HepG2 (cell line): ENCODE data around the gene HSD3B7. TPM values are rescaled to one million over a fixed set of nuclear protein-coding genes. Genes with fewer than 3 reads are reported as not detected.

Experiments
- ATAC-seq: fragments of 200-7000 bp; cut with Tn5 transposase; 3 replicates; pipeline ENCODE4 v1.9.1; 2020; ENCODE audit warnings: mild to moderate bottlenecking, moderate library complexity
- BruUV-seq: library from RNA; stranded (reverse); fragments of 400-500 nt; replicated peaks from 2 replicates; lab custom pipeline; 2021; lab: Mats Ljungman, UMichigan
- CTCF ChIA-PET: fragments of 300-600 bp; formaldehyde crosslinking; extraction: SDS; loops from one replicate; lab custom pipeline; 2021; ENCODE audit warnings: low total read pairs, inconsistent platforms, low intra/inter-chr PET ratio; lab: Yijun Ruan, JAX
- POLR2A ChIA-PET: fragments of 350-600 bp; sonication (Branson Sonifier 250); formaldehyde crosslinking; loops from one replicate; lab custom pipeline; 2020; ENCODE audit warnings: antibody characterized with exemption, inconsistent platforms; lab: Yijun Ruan, JAX
- DNase-seq: peaks from one replicate; pipeline ENCODE4 v3.0.0-alpha.2; 2015; ENCODE audit warnings: low spot score
- FAIRE-seq: peaks from 3 replicates; lab custom pipeline; 2011; peaks lifted over from hg19 to GRCh38; lab: Jason Lieb, UNC
- H2AFZ ChIP-seq: one replicate; pipeline ENCODE4 v1.6.1; 2011; ENCODE audit warnings: low read length, inconsistent platforms
- H3K27ac ChIP-seq: fragments of 300-600 bp; 3 replicates; pipeline ENCODE4 v1.8.0; 2011; ENCODE audit warnings: mixed run types, mild to moderate bottlenecking, mixed read lengths, low read length, inconsistent platforms; ENCODE audit not compliant: insufficient read depth; ENCODE audit errors: extremely low read length
- H3K27me3 ChIP-seq, 2 experiments: fragments of 200-600 bp in 1 of 2; 2 replicates in 1 of 2; 3 replicates in 1 of 2; pipeline versions ENCODE4 v1.6.0 to v1.8.0; 2011; ENCODE audit warnings: low read length in 2 of 2, mild to moderate bottlenecking in 2 of 2, moderate library complexity in 2 of 2, inconsistent platforms in 1 of 2; ENCODE audit not compliant: insufficient read depth in 2 of 2, control insufficient read depth in 1 of 2
- H3K36me3 ChIP-seq, 2 experiments: fragments of 200-600 bp in 1 of 2; replicated peaks in 1 of 2; 2 replicates in 1 of 2; 3 replicates in 1 of 2; pipeline versions ENCODE4 v1.5.1 to v1.8.0; 2011; ENCODE audit warnings: low read length in 2 of 2, inconsistent platforms in 1 of 2; ENCODE audit not compliant: insufficient read depth in 2 of 2, control insufficient read depth in 1 of 2
- H3K4me1 ChIP-seq: 2 replicates; pipeline ENCODE4 v1.5.1; 2012; ENCODE audit warnings: low read length, inconsistent platforms; ENCODE audit not compliant: insufficient read depth
- H3K4me2 ChIP-seq: 2 replicates; pipeline ENCODE4 v1.6.0; 2011; ENCODE audit warnings: low read depth, low read length, inconsistent platforms
- H3K4me3 ChIP-seq, 3 experiments: fragments of 200-600 bp in 1 of 3; sonication (generic), shearing (Covaris generic) in 1 of 3; replicated peaks in 1 of 3; 2 replicates each; pipeline ENCODE4 v1.5.1; 2011 to 2016; ENCODE audit warnings: low read length in 3 of 3, inconsistent platforms in 2 of 3, low read depth in 2 of 3, mild to moderate bottlenecking in 2 of 3, control low read depth in 1 of 3, mixed read lengths in 1 of 3; ENCODE audit not compliant: insufficient read depth in 1 of 3
- H3K79me2 ChIP-seq: one replicate; pipeline ENCODE4 v1.6.1; 2011; ENCODE audit warnings: low read length, inconsistent platforms; ENCODE audit not compliant: insufficient read depth
- H3K9ac ChIP-seq: 2 replicates; pipeline ENCODE4 v1.6.0; 2011; ENCODE audit warnings: mild to moderate bottlenecking, low read depth, low read length, inconsistent platforms; ENCODE audit not compliant: insufficient read depth
- H3K9me3 ChIP-seq: 2 replicates; pipeline ENCODE4 v1.5.1; 2012; ENCODE audit warnings: mild to moderate bottlenecking, low read length
- H4K20me1 ChIP-seq: 2 replicates; pipeline ENCODE4 v1.6.0; 2011; ENCODE audit warnings: inconsistent platforms, mild to moderate bottlenecking, low read length, moderate library complexity; ENCODE audit not compliant: insufficient read depth
- ADNP ChIP-seq: sonication (generic); formaldehyde crosslinking; IDR thresholded peaks from 2 replicates; pipeline ENCODE4 v1.4.0; 2020; ENCODE audit warnings: missing genetic modification reagents
- CCDC6 ChIP-seq: sonication (generic); formaldehyde crosslinking; IDR thresholded peaks from 2 replicates; pipeline ENCODE4 v1.8.1; 2022; ENCODE audit warnings: mild to moderate bottlenecking, missing genetic modification reagents, moderate library complexity
- GTF3A ChIP-seq: sonication (generic); formaldehyde crosslinking; conservative IDR thresholded peaks from 2 replicates; pipeline ENCODE4 v1.4.0; 2020; ENCODE audit warnings: mild to moderate bottlenecking, missing genetic modification reagents
- HMG20A ChIP-seq: IDR thresholded peaks from 2 replicates; pipeline ENCODE4 v1.6.1; 2016; ENCODE audit warnings: borderline replicate concordance
- HNRNPLL ChIP-seq: fragments of 200-400 bp; formaldehyde crosslinking; IDR thresholded peaks from 2 replicates; pipeline ENCODE4 v1.6.1; 2017; ENCODE audit warnings: mild to moderate bottlenecking, low read depth, low read length; ENCODE audit not compliant: poor library complexity, severe bottlenecking
- MAZ ChIP-seq, 2 experiments: sonication (generic) in 1 of 2; formaldehyde crosslinking in 1 of 2; IDR thresholded peaks; 2 replicates each; pipeline versions ENCODE4 v1.5.0 to v1.6.1; 2012 to 2020; ENCODE audit warnings: low read depth in 2 of 2, mild to moderate bottlenecking in 2 of 2, borderline replicate concordance in 1 of 2, improper control_type of control experiment in 1 of 2, low read length in 1 of 2, missing genetic modification reagents in 1 of 2, moderate library complexity in 1 of 2
- TSC22D2 ChIP-seq: sonication (generic); formaldehyde crosslinking; IDR thresholded peaks from 2 replicates; pipeline ENCODE4 v1.5.1; 2020; ENCODE audit warnings: missing genetic modification reagents, mild to moderate bottlenecking, borderline replicate concordance
- ZBTB34 ChIP-seq: sonication (generic); formaldehyde crosslinking; IDR thresholded peaks from 2 replicates; pipeline ENCODE4 v1.8.0; 2022; ENCODE audit warnings: mild to moderate bottlenecking, missing genetic modification reagents
- ZBTB38 ChIP-seq: sonication (generic); formaldehyde crosslinking; IDR thresholded peaks from 2 replicates; pipeline ENCODE4 v1.5.1; 2020; ENCODE audit warnings: mild to moderate bottlenecking, missing genetic modification reagents
- ZFX ChIP-seq: sonication (generic); formaldehyde crosslinking; IDR thresholded peaks from 2 replicates; pipeline ENCODE4 v1.4.0; 2020; ENCODE audit warnings: mild to moderate bottlenecking, low read depth, missing genetic modification reagents, moderate library complexity
- ZNF205 ChIP-seq: IDR thresholded peaks from 2 replicates; pipeline ENCODE4 v1.6.1; 2018; ENCODE audit warnings: missing biosample characterization, missing genetic modification reagents
- ZNF430 ChIP-seq: sonication (generic); formaldehyde crosslinking; IDR thresholded peaks from 2 replicates; pipeline ENCODE4 v1.9.0; 2021; ENCODE audit warnings: mild to moderate bottlenecking, missing genetic modification reagents
- ZNF687 ChIP-seq: sonication (generic); formaldehyde crosslinking; IDR thresholded peaks from 2 replicates; pipeline ENCODE4 v1.5.1; 2020; ENCODE audit warnings: mild to moderate bottlenecking, missing genetic modification reagents, moderate library complexity
- ZNF788 ChIP-seq: sonication (generic); formaldehyde crosslinking; IDR thresholded peaks from 2 replicates; pipeline ENCODE4 v1.5.0; 2020; ENCODE audit warnings: mild to moderate bottlenecking, missing genetic modification reagents, borderline replicate concordance
- WGBS: methylation state at CpG from one replicate; pipeline ENCODE4 v1.1.6; 2017; ENCODE audit warnings: low lambda C conversion rate; 5-methylcytosine and 5-hydroxymethylcytosine counted together
- in situ Hi-C: cut with HindIII; loops from 2 replicates; pipeline ENCODE4 v1.10.0; 2017; ENCODE audit warnings: low pct_unique_long_range_greater_than_20kb; ENCODE audit not compliant: extremely low pct_ligation_motif_present
- intact Hi-C: fragments of 100-400 bp; cut with micrococcal nuclease; formaldehyde crosslinking; loops from one replicate; pipeline ENCODE4 v1.10.0; 2022; ENCODE audit not compliant: unreplicated experiment
- polyA plus RNA-seq, 8 experiments: library from polyadenylated mRNA; depleted of rRNA in 3 of 8; stranded (reverse) in 7 of 8; unstranded in 1 of 8; fragments of >200 nt; fragmentation: Illumina TruSeq in 4 of 8; extraction: Trizol in 4 of 8; gene quantifications; 2 replicates each; pipeline versions ENCODE4 v1.2.1 to v1.2.3, GENCODE V29; 2011 to 2016; ENCODE audit warnings: low read depth in 4 of 8, missing spikeins in 1 of 8, mixed read lengths in 1 of 8; ENCODE audit not compliant: insufficient read depth in 1 of 8
- total RNA-seq, 5 experiments: library from RNA; depleted of rRNA; stranded (reverse); fragments of >200 nt; fragmentation: Illumina TruSeq; extraction: Trizol; gene quantifications; 2 replicates each; pipeline ENCODE4 v1.2.3, GENCODE V29; 2016; ENCODE audit warnings: low read depth in 1 of 5
- TF ChIP-seq, protein P1 (sequence below): sonication (generic); formaldehyde crosslinking; IDR thresholded peaks from 2 replicates; pipeline ENCODE4 v1.5.0; 2020; ENCODE audit warnings: missing genetic modification reagents

HSD3B7 gene
- total and polyA plus RNA-seq, 2 of the 13 experiments (the other 11 are each of a cell fraction or from before 2014, with no cell fraction given) = 32.9 to 69.7 TPM

- Histone ChIP-seq H3K9me3 (no peaks in the 10 kb centered on the region), H3K27ac (no peak overlapping the region), H3K9ac (no peak overlapping the region), H4K20me1 (no peaks in the 10 kb centered on the region), H3K4me2 (peak overlapping the region; percentile 14; the same call in 1 of the 2 replicates), H3K79me2 (no peaks in the 10 kb centered on the region), H3K36me3 (no peaks in the 10 kb centered on the region), H2AFZ (no peak overlapping the region), H3K4me1 (peaks cover 67% of the 10 kb centered on the region), H3K27me3 (no peaks in the 10 kb centered on the region), H3K4me3 (no peak overlapping the region)
- CTCF ChIA-PET = no interaction called here
- intact Hi-C loops = no loop called here
- no peak for DNase-seq
- no peak for FAIRE-seq
- 77% methylated on average over 29 of the region's 29 CpGs for whole genome bisulfite sequencing
- no peak for ATAC-seq
- in situ Hi-C loops = loop anchor here (5.0 to 25.0 kb wide), 3 partner anchors 464 to 882 kb away; partner anchors contain the start of genes ARMC5 and ZNF267
- BruUV-seq = no TSS peak
- POLR2A ChIA-PET = interaction anchor here (0.5 to 1.8 kb wide), 4 partner anchors 9 to 124 kb away, joined by 3 to 5 read pairs (median 4); partner anchors contain the start of genes KAT8 and VKORC1
- TF ChIP-seq TSC22D2 (CRISPR knock-in tag) = no peak
- TF ChIP-seq HMG20A (CRISPR knock-in tag) = no peak
- TF ChIP-seq ZNF687 (CRISPR knock-in tag) = peak; percentile 56
- no peak for TF ChIP-seq MAZ (IDR thresholded peaks at IDR 0.05; ENCODE audit: borderline replicate concordance, low read depth, low read length)
- 0 out of 2 replicates have a peak, but pooled peaks have one; percentile 27 for TF ChIP-seq MAZ (CRISPR knock-in tag; IDR thresholded peaks at IDR 0.05; ENCODE audit: low read depth)
- TF ChIP-seq, protein P1, sequence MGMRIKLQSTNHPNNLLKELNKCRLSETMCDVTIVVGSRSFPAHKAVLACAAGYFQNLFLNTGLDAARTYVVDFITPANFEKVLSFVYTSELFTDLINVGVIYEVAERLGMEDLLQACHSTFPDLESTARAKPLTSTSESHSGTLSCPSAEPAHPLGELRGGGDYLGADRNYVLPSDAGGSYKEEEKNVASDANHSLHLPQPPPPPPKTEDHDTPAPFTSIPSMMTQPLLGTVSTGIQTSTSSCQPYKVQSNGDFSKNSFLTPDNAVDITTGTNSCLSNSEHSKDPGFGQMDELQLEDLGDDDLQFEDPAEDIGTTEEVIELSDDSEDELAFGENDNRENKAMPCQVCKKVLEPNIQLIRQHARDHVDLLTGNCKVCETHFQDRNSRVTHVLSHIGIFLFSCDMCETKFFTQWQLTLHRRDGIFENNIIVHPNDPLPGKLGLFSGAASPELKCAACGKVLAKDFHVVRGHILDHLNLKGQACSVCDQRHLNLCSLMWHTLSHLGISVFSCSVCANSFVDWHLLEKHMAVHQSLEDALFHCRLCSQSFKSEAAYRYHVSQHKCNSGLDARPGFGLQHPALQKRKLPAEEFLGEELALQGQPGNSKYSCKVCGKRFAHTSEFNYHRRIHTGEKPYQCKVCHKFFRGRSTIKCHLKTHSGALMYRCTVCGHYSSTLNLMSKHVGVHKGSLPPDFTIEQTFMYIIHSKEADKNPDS = no peak
- no peak for TF ChIP-seq ZNF205
- TF ChIP-seq ZBTB34 (CRISPR knock-in tag) = no peak
- peak; percentile 87 for TF ChIP-seq ZBTB38
- TF ChIP-seq GTF3A (CRISPR knock-in tag) = no peak
- TF ChIP-seq HNRNPLL = no peak
- TF ChIP-seq ZNF430 (CRISPR knock-in tag) = no peak
- TF ChIP-seq ZFX = peak; percentile 30; the same call in 1 of the 2 replicates
- peak; percentile 50; the same call in 1 of the 2 replicates for TF ChIP-seq ZNF788 (CRISPR knock-in tag)
- no peak for TF ChIP-seq ADNP (CRISPR knock-in tag)
- no peak for TF ChIP-seq CCDC6 (CRISPR knock-in tag)
These were observed 8.2 kb downstream of the HSD3B7 start for GRCh38 chr16:30992931-30993816.
